GM18502 (cell line): ENCODE measurements around the gene SARM1.
"Not testable (repeated sequence)": the region's sequence is repeated elsewhere in the genome, so short reads cannot be mapped to it uniquely, and the experiment has no call there.

ENCODE experiments used
- ATAC-seq: cut with Tn5 transposase; IDR thresholded peaks from one replicate; pipeline ENCODE4 v1.9.1; 2021; ENCODE audit warnings: mild to moderate bottlenecking; ENCODE audit not compliant: unreplicated experiment, poor library complexity

Gene SARM1

DNA sequence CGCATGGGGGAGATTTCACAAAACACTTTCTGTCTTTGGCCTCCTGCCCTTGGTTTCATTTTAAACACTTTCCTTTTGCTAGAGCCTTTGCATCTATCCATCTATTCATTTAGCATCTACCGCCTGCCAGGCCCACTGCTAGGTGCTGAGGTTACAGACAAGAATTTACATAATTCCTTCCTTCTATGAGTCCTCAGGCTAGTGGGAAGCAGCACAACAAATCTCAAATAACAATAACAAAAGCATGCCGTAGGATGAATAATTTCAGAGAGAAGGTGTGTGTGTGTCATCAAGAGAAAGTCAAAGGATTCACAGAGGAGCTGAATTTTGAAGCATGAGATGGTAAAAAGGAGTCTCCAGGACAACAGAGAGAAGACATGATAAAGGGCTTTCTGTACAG lies 40.6 kb downstream of the SARM1 start:
- ATAC-seq, result no peak

DNA sequence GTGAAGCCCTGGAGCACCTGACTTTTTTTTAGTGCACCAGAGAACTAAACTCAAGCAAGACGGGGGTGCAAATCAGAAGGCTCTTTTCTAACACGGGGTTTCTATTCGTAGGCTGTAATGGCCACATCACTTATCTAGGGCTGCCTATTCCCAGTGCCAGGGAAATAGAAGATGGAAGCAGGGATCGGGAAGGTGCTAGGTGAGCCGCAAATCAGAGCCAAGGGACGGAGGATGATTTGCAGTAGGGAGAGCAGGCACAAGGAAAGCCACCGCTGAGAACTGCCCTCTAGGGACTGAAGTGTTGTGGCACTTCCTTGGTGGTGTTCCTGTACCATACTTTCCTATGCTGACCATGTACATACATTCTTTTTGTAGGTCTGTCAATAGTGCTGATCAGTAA lies 42.3 kb downstream of the SARM1 start:
- no peak for ATAC-seq

DNA sequence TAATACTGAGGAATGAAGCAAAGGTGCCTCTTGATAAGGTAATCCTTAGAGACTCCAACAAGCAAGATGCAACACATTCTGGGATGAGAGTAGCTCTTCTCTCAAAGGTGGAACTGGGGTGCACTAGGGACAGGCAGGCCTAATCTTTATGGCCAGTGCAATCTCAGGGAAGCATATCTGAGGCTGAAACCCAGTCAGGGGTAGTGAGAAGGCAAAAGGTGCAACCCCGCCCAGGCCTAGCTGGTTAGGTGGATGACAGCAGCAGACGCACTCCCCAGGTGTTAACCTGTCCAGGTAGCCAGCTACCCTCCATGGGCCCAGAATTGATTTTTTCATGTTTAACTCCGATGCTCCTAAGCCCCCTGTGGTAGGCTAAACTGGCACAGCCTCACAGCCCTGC lies 44.4 kb downstream of the SARM1 start:
- ATAC-seq, result no peak

DNA sequence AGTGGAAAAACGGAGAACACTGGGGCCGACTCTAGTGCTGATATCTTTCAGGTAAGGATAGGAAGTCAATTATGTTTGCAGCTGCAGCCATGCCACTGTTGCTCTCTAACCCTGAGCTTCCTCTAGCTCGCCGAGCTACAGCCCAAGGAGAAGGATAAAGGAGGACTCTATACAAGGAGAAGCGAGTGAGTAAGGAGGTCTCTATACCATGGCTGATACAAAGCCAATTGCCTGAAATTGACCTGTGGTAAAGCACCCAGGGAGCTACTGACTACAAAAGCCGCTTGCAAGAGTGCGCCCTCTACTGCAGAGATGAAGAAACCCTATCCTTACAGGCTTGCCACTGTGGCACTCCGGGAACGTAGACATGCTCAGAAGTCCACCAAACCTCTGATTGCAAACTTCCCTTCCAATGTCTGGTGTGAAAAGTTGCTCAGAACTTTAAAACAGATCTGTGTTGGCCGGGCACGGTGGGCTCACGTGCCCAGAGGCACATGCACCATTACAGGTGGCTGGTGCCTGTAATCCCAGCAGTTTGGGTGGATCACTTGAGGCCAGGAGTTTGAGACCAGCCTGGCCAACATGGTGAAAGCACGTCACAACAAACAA lies 45.3 kb downstream of the SARM1 start:
- peak; percentile 60 for ATAC-seq

DNA sequence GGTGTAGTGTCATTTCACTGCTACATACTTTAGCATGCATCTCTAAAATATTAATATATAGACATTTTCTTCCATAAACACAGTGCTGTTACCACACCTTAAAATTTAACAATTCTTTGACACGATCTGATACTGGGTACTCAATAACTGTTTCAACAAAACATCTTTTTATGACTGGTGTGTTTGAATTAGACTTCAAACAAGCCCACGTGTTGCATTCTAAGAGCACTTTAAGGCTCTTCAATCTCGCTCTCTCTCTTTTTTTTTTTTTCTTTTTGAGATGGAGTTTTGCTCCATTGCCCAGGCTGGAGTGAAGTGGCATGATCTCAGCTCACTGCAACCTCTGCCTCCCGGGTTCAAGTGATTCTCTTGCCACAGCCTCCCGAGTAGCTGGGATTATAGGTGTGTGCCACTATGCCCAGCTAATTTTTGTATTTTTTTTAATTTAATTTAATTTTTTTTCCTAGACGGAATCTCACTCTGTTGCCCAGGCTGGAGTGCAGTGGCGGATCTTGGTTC lies 50.4 kb downstream of the SARM1 start:
- ATAC-seq, result no peak

DNA sequence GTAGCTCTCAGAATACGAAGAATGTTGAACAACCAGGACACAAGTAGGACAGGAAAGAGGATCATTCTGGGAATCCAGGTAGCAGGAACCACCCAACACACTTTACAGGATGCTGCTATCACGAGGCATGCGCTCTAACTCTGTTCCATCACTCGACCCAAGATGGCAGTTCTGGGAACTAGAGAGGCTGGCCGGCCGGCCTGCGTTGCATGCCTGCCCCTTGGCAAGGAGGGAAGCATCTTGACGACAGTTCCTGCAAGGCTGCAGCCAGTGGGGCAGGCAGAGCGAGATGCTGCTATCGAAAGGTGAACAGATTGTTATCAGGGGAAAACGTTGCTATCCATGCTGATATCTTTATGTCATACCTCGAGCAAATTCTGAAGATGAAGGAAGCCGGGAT lies 53.7 kb downstream of the SARM1 start:
- no peak for ATAC-seq

DNA sequence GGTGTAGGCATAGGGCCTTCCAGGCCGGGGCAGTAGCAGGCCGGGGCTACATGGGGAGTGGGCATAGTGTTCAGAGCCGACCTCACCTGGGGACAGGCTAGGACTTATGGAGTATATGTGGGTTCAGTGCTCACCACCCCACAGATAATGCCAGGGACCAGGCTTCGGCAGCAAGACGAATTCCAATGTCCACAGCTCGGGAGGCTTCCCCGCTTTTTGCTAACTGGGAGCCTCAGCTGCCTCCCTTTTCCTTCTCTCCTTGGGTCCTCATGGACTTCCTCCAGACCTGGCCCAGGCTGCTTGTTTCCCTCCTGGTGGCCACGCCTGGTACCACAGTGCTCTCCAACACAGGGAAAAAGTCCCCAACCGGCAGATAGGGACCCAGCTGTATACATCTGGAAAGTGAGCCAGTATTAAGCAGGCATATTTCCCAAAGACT lies 54.6 kb downstream of the SARM1 start:
- ATAC-seq, result no peak

DNA sequence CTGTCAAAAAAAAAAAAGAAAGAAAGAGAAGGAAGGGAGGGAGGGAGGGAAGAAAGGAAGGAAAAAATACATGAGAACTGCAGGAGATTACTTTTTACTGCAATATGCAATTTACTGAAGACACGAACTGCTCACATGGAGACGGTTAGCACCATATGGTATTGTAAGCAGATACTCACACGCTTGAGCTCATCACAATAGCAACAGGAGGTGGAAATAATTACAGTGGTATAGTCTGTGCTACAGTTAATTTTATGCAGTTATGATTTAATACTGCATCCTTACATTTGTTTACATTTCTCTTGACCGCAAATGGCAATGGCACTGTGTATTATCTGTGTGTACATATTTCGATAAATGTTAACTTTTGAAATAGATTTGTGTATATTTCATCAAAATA lies 55.9 kb downstream of the SARM1 start:
- ATAC-seq, result no peak

DNA sequence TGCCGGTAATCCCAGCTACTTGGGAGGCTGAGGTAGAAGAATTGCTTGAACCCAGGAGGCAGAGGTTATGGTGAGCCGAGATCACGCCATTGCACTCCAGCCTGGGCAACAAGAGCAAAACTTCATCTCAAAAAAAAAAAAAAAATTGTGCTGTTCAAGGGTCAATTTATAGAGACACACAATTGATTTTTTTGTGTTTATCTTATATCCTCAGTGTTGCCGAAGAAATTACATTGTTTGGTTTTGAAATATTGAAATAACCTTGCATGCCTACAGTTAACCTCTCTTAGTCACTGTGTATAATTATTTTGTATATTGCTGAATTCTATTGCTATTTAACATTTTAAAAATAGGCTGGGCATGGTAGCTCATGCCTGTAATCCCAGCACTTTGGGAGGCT lies 56.5 kb downstream of the SARM1 start:
- not testable (repeated sequence) for ATAC-seq

DNA sequence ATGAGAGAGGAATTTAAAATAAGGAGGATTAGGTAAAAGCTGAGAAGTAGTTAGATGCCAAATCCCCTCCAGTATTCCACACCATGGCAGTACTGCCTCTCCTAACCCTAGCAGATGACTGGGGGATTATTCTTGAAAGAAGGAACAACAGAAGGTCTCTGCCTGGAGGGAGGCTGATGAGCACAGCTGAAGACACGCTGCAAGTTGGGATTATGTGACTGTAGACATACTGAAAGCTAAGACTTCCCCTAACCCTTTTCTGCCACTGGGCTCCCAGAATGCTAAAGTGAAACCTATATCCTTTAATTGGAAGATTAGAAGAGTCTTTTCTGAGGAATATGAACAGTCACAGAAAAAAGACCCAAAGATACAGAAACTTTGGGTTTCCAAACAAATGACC lies 62.2 kb downstream of the SARM1 start:
- ATAC-seq, result no peak

DNA sequence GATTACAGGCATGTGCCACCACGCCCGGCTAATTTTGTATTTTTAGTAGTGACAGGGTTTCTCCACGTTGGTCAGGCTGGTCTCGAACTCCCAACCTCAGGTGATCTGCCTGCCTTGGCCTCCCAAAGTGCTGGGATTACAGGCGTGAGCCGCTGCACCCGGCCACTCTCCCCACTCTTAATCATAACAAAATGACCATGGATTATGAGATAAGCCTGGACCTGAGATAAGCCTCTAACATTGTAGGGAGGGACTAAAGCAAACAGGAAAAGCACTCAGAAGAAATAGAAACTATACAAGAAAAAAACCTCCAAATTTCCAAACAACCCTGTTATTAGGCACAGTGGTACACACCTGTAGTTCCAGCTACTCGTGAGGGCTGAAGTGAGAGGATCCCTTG lies 62.8 kb downstream of the SARM1 start:
- not testable (repeated sequence) for ATAC-seq

DNA sequence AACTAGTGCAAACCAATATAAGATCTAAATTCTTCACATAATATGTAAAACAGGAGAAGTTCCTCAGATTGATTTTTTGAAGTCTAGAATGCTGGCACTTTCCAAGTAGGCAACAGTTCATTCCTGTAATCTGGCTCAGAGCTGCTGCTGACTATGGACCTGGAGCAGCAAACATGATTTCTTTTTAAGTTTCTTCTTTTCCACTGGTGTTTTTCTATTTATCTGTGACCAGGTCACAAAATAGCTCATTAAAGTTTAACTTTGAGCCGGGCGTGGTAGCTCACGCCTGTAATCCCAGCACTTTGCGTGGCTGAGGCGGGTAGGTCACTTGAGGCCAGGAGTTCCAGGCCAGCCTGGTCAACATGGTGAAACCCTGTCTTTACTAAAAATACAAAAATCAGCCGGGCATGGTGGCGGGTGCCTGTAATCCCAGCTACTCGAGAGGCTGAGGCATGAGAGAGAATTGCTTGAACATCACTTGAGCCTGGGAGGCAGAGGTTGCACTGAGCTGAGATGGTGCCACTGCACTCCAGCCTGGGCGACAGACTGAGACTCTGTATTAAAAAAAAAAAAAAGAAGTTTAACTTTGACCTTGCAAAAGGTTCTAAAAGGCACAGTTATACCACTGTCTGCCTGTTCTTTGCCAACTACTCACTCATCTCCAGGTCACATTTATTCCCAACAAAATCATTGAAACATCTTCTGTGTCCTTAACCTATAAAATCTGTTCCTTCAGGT lies 72.6 kb downstream of the SARM1 start:
- no peak for ATAC-seq

DNA sequence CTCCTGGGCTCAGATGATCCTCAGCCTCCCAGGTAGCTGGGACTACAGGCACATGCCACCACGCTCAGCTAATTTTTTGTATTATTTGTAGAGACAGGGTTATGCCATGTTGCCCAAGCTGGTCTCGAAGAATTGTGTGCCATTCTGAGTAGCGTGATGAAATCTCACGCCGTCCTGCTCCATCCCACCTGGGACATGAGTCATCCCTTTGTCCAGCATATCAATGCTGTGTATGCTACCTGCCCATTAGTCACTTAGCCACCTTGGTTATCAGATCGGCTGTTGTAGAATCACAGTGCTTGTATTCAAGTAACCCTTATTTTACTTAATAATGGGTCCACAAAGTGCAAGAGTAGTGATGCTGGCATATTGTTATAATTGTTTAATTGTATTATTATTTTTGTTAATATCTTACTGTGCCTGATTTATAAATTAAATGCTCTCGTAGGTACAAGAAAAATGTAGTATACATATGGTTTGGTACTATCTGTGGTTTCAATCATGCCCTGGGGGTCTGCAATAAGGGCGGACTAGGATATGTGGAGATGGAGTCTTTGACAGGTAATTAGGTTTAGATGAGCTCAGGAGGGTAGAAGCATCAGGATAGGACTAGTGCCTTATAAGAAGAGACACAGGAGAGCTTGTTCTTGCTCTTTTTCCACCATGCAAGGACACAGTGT lies 75.4 kb downstream of the SARM1 start:
- ATAC-seq, result no peak

DNA sequence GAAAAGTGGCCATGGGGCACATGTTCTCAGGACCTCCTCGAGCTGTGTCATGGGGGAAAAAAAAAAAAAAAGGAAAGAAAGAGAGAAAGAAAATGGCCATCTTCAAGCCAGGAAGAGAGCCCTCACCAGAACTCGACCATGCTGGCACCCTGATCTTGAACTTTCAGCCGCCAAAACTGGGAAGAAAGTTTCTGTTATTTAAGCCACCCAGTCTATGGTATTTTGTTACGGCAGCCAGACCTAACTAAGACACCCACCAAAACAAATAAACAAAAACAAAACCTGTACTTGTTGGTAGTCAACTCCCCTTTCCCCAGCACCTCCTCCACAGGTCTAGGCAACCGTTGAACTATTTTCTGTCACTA lies 75.9 kb downstream of the SARM1 start:
- no peak for ATAC-seq

DNA sequence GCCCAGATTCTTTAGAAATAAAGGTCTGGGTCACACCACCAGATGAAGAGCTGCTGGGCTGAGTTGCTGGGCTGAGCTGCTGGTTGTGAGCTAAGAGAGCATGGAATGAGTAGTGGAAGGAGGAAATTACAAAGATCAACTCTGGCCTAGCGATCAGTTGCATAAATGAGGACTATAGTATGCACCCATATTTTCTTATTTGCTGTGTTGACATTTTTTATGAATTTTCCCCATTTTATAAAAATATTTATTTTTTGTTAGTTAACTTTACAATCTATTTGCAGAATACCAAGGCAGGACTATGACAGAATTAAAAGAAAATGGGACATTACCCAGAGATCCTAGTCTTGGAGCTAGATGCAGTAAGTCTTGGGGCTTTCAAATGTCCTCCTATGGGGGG lies 78.4 kb downstream of the SARM1 start:
- no peak for ATAC-seq
